ENCODE results near the gene CNDP2.

The CNDP2 gene

DNA sequence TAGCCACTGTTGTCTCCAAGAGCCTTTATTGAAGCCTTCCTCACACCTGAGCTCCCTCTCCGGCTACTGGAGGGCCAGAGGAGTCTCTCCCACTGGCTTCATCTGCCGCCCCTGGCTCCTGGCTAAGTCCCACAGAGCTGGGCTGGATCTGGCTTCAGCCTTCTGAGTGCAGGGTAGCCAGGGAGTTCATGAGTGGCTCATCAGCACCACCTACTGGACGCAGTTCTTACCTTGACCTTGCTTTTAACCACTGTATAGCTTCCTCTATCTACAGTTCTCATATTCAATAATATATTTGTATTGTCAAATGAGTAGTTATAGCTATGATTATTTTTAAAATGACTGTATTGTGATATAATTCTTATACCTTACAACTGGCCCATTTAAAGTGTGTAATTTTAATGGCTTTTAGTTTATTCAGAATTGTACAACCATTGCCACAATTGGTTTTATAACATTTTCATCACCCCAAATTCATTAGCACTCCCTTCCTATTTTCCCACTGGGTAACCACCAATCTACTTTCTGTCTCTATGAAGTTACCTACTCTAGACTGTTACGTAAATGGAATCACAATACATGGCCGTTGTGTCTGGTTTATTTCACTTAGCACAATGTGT is 55.9 kb downstream of the CNDP2 start:
- no peak overlapping the region for H2BK5ac ChIP-seq (ENCODE audit: low read length)
- no peak overlapping the region for H3K4ac ChIP-seq (ENCODE audit: low read depth, low read length)
- no peak overlapping the region for H4K5ac ChIP-seq (ENCODE audit: low read length)
- H3K79me1 ChIP-seq (ENCODE audit: low read length) = no peaks in the 10 kb centered on the region
- no peak overlapping the region for H2AK5ac ChIP-seq (ENCODE audit: low read length)
- H3K18ac ChIP-seq (ENCODE audit: low read length) = no peak overlapping the region
- H3K27me3 ChIP-seq (ENCODE audit: insufficient read depth, low read length, poor library complexity) = no peaks in the 10 kb centered on the region
- no peak overlapping the region for H3K4me2 ChIP-seq (ENCODE audit: low read length)
- H3K23ac ChIP-seq (ENCODE audit: low read length) = no peak overlapping the region
- H3K27ac ChIP-seq (ENCODE audit: low read depth, low read length) = no peak overlapping the region
- no peak overlapping the region for H3K9ac ChIP-seq (ENCODE audit: low read length)
- H3K79me2 ChIP-seq (ENCODE audit: control insufficient read depth, insufficient read depth, low read length) = no peaks in the 10 kb centered on the region
- H3K56ac ChIP-seq (ENCODE audit: low read length) = no peak overlapping the region
- no peak overlapping the region for H2BK120ac ChIP-seq (ENCODE audit: low read depth, low read length)
- no CpG with 5 or more reads among the region's 5 CpGs for WGBS (ENCODE audit: extremely low coverage, insufficient coverage, low lambda C conversion rate)
- no peak overlapping the region for H2BK15ac ChIP-seq (replicated peaks; ENCODE audit: low read depth)
- H4K8ac ChIP-seq (ENCODE audit: low read depth, low read length) = no peak overlapping the region
- no peaks in the 10 kb centered on the region for H3K36me3 ChIP-seq (ENCODE audit: control insufficient read depth, insufficient read depth, low read length)
- H3K4me1 ChIP-seq (ENCODE audit: control insufficient read depth, low read depth, low read length) = no peaks in the 10 kb centered on the region
- DNase-seq = peak; percentile 91
- no peak overlapping the region for H3K4me3 ChIP-seq (ENCODE audit: low read length)

DNA sequence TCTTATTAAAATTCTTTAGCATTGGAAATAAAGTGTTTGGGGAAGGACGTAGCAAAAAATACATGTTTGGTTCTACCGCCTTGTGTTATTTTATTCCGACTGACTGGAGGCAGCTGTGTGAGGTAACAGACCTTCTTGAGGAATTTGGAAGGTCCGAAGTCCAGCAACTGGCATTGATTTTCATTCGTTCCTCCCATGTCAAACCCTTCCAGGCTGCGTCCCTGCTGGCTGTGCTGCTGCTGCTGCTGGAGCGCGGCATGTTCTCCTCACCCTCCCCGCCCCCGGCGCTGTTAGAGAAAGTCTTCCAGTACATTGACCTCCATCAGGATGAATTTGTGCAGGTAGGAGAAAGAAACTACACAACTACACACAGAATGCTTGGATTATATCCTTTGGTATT is 60.0 kb downstream of the CNDP2 start:
- Histone ChIP-seq H2BK15ac (replicated peaks; ENCODE audit: low read depth) (no peak overlapping the region), H3K9ac (ENCODE audit: low read length) (no peak overlapping the region), H4K8ac (ENCODE audit: low read depth, low read length) (no peak overlapping the region), H3K27me3 (ENCODE audit: insufficient read depth, low read length, poor library complexity) (no peaks in the 10 kb centered on the region), H3K79me2 (ENCODE audit: control insufficient read depth, insufficient read depth, low read length) (no peaks in the 10 kb centered on the region), H3K56ac (ENCODE audit: low read length) (no peak overlapping the region), H3K4me3 (ENCODE audit: low read length) (no peak overlapping the region), H3K36me3 (ENCODE audit: control insufficient read depth, insufficient read depth, low read length) (no peaks in the 10 kb centered on the region), H3K27ac (ENCODE audit: low read depth, low read length) (no peak overlapping the region), H3K4ac (ENCODE audit: low read depth, low read length) (no peak overlapping the region), H4K5ac (ENCODE audit: low read length) (no peak overlapping the region), H2BK120ac (ENCODE audit: low read depth, low read length) (no peak overlapping the region), H3K4me1 (ENCODE audit: control insufficient read depth, low read depth, low read length) (no peaks in the 10 kb centered on the region), H3K23ac (ENCODE audit: low read length) (no peak overlapping the region), H3K4me2 (ENCODE audit: low read length) (no peak overlapping the region), H3K18ac (ENCODE audit: low read length) (no peak overlapping the region), H3K79me1 (ENCODE audit: low read length) (no peaks in the 10 kb centered on the region), H2AK5ac (ENCODE audit: low read length) (no peak overlapping the region), H2BK5ac (ENCODE audit: low read length) (no peak overlapping the region)
- DNase-seq = no peak
- no CpG with 5 or more reads among the region's 11 CpGs for WGBS (ENCODE audit: extremely low coverage, insufficient coverage, low lambda C conversion rate)

DNA sequence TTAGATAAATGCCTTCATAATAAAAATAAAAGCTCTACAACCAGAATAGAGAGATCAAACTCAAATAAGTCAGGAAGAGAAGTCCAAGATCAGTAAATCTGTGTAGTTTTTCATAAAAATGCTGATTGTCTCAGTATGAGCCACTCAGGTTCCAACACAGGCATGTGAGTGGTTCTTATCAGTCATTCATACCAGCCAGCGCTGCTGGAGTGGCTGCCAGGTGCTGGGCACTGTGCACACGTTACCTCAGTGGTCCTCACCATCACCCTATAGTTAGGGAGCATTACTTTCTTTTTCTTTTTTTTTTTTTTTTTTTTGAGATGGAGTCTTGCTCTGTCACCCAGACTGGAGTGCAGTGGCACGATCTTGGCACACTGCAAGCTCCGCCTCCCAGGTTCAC is 61.9 kb downstream of the CNDP2 start:
- Histone ChIP-seq H3K79me1 (ENCODE audit: low read length) (no peaks in the 10 kb centered on the region), H3K4me2 (ENCODE audit: low read length) (no peak overlapping the region), H3K4me1 (ENCODE audit: control insufficient read depth, low read depth, low read length) (peaks cover 6% of the 10 kb centered on the region), H3K23ac (ENCODE audit: low read length) (no peak overlapping the region), H3K27me3 (ENCODE audit: insufficient read depth, low read length, poor library complexity) (no peaks in the 10 kb centered on the region), H3K36me3 (ENCODE audit: control insufficient read depth, insufficient read depth, low read length) (no peaks in the 10 kb centered on the region), H2BK15ac (replicated peaks; ENCODE audit: low read depth) (no peak overlapping the region), H3K56ac (ENCODE audit: low read length) (no peak overlapping the region), H3K4ac (ENCODE audit: low read depth, low read length) (no peak overlapping the region), H2BK5ac (ENCODE audit: low read length) (no peak overlapping the region), H3K18ac (ENCODE audit: low read length) (no peak overlapping the region), H2BK120ac (ENCODE audit: low read depth, low read length) (no peak overlapping the region), H4K8ac (ENCODE audit: low read depth, low read length) (no peak overlapping the region), H3K9ac (ENCODE audit: low read length) (no peak overlapping the region), H2AK5ac (ENCODE audit: low read length) (no peak overlapping the region), H3K4me3 (ENCODE audit: low read length) (no peak overlapping the region), H3K79me2 (ENCODE audit: control insufficient read depth, insufficient read depth, low read length) (no peaks in the 10 kb centered on the region), H4K5ac (ENCODE audit: low read length) (no peak overlapping the region), H3K27ac (ENCODE audit: low read depth, low read length) (no peak overlapping the region)
- DNase-seq = no peak
- WGBS (ENCODE audit: extremely low coverage, insufficient coverage, low lambda C conversion rate) = no CpG with 5 or more reads among the region's 4 CpGs

DNA sequence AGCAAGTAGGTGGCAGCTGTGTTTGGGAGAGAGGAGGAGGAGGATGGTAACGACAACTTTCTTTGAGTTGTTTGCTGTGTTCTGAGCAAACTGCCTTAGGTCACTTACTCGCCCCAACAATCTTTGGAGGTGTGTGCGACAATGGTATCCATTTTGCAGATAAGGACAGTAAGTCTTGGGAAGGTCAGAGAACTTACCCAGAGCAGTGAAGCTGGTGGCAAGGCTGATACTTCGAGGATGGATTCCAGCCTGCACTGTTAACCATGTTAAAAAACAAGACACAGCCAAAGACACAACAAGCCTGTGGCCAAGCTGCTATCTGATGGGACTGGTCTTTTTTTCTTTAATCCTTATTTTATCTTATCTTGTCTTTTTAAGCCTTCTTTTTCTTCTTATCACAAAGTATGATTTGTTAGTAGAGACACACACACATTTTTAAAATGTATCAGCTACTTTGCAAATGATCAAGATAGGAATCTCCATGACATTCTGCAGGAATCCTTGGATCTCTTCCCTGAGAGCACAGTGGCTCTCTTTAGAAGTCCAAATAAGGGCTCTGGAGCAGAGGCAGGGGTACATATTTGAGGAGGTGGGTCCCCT is 66.1 kb downstream of the CNDP2 start:
- no peak overlapping the region for H2BK15ac ChIP-seq (replicated peaks; ENCODE audit: low read depth)
- no peak overlapping the region for H3K9ac ChIP-seq (ENCODE audit: low read length)
- no peaks in the 10 kb centered on the region for H3K79me1 ChIP-seq (ENCODE audit: low read length)
- H2BK5ac ChIP-seq (ENCODE audit: low read length) = no peak overlapping the region
- H3K27me3 ChIP-seq (ENCODE audit: insufficient read depth, low read length, poor library complexity) = no peaks in the 10 kb centered on the region
- H3K4me1 ChIP-seq (ENCODE audit: control insufficient read depth, low read depth, low read length) = peaks cover 6% of the 10 kb centered on the region
- no peak overlapping the region for H3K27ac ChIP-seq (ENCODE audit: low read depth, low read length)
- no peak overlapping the region for H3K23ac ChIP-seq (ENCODE audit: low read length)
- peak; percentile 86 for DNase-seq
- no peak overlapping the region for H3K18ac ChIP-seq (ENCODE audit: low read length)
- no peak overlapping the region for H4K8ac ChIP-seq (ENCODE audit: low read depth, low read length)
- no peak overlapping the region for H3K4me2 ChIP-seq (ENCODE audit: low read length)
- no CpG with 5 or more reads among the region's 4 CpGs for WGBS (ENCODE audit: extremely low coverage, insufficient coverage, low lambda C conversion rate)
- no peak overlapping the region for H3K4me3 ChIP-seq (ENCODE audit: low read length)
- H3K79me2 ChIP-seq (ENCODE audit: control insufficient read depth, insufficient read depth, low read length) = no peaks in the 10 kb centered on the region
- H3K36me3 ChIP-seq (ENCODE audit: control insufficient read depth, insufficient read depth, low read length) = no peaks in the 10 kb centered on the region
- H4K5ac ChIP-seq (ENCODE audit: low read length) = no peak overlapping the region
- H3K56ac ChIP-seq (ENCODE audit: low read length) = peak overlapping the region; percentile 26
- H2BK120ac ChIP-seq (ENCODE audit: low read depth, low read length) = no peak overlapping the region
- no peak overlapping the region for H2AK5ac ChIP-seq (ENCODE audit: low read length)
- H3K4ac ChIP-seq (ENCODE audit: low read depth, low read length) = no peak overlapping the region

DNA sequence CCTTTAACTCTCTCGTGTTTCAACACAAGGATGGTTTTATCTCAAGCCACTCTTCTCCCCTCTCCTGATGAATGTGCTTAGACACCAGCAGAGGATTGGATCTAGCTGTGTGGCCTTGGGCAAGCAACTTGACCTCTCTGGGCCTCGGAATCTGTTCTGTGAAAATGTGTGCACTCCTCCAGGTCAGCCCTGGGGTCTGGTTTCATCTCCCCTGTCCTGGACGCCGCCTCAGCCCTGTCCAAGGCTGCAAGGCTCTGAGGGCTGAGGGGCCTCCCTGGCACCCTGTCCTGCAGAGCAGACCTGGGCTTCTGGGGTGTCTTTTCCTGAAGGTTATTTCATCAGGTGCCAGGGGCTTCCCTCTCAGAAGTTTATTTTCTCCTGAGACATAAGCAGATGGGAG is 66.6 kb downstream of the CNDP2 start:
- Histone ChIP-seq H3K27ac (ENCODE audit: low read depth, low read length) (no peak overlapping the region), H3K36me3 (ENCODE audit: control insufficient read depth, insufficient read depth, low read length) (no peaks in the 10 kb centered on the region), H3K56ac (ENCODE audit: low read length) (no peak overlapping the region), H3K79me2 (ENCODE audit: control insufficient read depth, insufficient read depth, low read length) (no peaks in the 10 kb centered on the region), H2BK15ac (replicated peaks; ENCODE audit: low read depth) (no peak overlapping the region), H4K8ac (ENCODE audit: low read depth, low read length) (no peak overlapping the region), H4K5ac (ENCODE audit: low read length) (no peak overlapping the region), H3K4me3 (ENCODE audit: low read length) (no peak overlapping the region), H3K4me2 (ENCODE audit: low read length) (no peak overlapping the region), H3K18ac (ENCODE audit: low read length) (peak overlapping the region; percentile 82), H3K23ac (ENCODE audit: low read length) (no peak overlapping the region), H2BK120ac (ENCODE audit: low read depth, low read length) (no peak overlapping the region), H2AK5ac (ENCODE audit: low read length) (no peak overlapping the region), H3K9ac (ENCODE audit: low read length) (no peak overlapping the region), H3K27me3 (ENCODE audit: insufficient read depth, low read length, poor library complexity) (no peaks in the 10 kb centered on the region), H2BK5ac (ENCODE audit: low read length) (no peak overlapping the region), H3K4me1 (ENCODE audit: control insufficient read depth, low read depth, low read length) (peaks cover 6% of the 10 kb centered on the region), H3K79me1 (ENCODE audit: low read length) (no peaks in the 10 kb centered on the region), H3K4ac (ENCODE audit: low read depth, low read length) (peak overlapping the region; percentile 21)
- WGBS (ENCODE audit: extremely low coverage, insufficient coverage, low lambda C conversion rate) = no CpG with 5 or more reads among the region's 4 CpGs
- no peak for DNase-seq

DNA sequence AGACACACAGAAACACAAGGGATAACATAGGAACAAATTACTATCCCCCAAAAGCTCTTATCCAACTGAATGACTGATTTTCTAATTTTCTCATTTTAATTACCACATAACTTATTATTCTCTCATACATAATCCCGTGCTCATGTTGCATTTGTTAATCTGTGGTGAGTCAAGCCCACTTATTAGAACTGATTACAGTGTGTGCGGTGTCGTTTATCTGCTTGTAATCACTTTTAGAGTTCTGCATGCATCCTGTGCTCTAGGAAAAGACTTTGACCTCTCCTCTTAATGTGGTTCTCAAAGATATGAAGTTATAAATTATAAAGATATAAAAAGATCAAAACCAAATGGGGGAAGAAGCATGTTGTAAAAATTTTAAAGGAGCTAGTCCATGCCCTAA is 67.8 kb downstream of the CNDP2 start:
- DNase-seq = no peak
- Histone ChIP-seq H2AK5ac (ENCODE audit: low read length) (no peak overlapping the region), H3K56ac (ENCODE audit: low read length) (no peak overlapping the region), H3K79me2 (ENCODE audit: control insufficient read depth, insufficient read depth, low read length) (no peaks in the 10 kb centered on the region), H3K4me3 (ENCODE audit: low read length) (no peak overlapping the region), H3K27me3 (ENCODE audit: insufficient read depth, low read length, poor library complexity) (no peaks in the 10 kb centered on the region), H4K8ac (ENCODE audit: low read depth, low read length) (no peak overlapping the region), H3K36me3 (ENCODE audit: control insufficient read depth, insufficient read depth, low read length) (no peaks in the 10 kb centered on the region), H3K4me1 (ENCODE audit: control insufficient read depth, low read depth, low read length) (peaks cover 6% of the 10 kb centered on the region), H3K4me2 (ENCODE audit: low read length) (no peak overlapping the region), H2BK5ac (ENCODE audit: low read length) (no peak overlapping the region), H2BK15ac (replicated peaks; ENCODE audit: low read depth) (no peak overlapping the region), H2BK120ac (ENCODE audit: low read depth, low read length) (no peak overlapping the region), H3K4ac (ENCODE audit: low read depth, low read length) (no peak overlapping the region), H3K9ac (ENCODE audit: low read length) (no peak overlapping the region), H4K5ac (ENCODE audit: low read length) (no peak overlapping the region), H3K23ac (ENCODE audit: low read length) (no peak overlapping the region), H3K79me1 (ENCODE audit: low read length) (no peaks in the 10 kb centered on the region), H3K18ac (ENCODE audit: low read length) (no peak overlapping the region), H3K27ac (ENCODE audit: low read depth, low read length) (no peak overlapping the region)
- WGBS (ENCODE audit: extremely low coverage, insufficient coverage, low lambda C conversion rate) = 100% methylated on average over 1 of the region's 3 CpGs

Measured in mesendoderm (in vitro differentiated cells).